NCI-H2029 (cell line): ENCODE measurements around the gene MAGI2.

Source experiments
- DNase-seq: peaks from one replicate; lab custom pipeline; 2025; lab: John Stamatoyannopoulos, UW

Gene MAGI2

GRCh38 chr7:78487464-78487863 is 966.0 kb downstream of the MAGI2 start:
- peak; percentile 25 for DNase-seq

DNA sequence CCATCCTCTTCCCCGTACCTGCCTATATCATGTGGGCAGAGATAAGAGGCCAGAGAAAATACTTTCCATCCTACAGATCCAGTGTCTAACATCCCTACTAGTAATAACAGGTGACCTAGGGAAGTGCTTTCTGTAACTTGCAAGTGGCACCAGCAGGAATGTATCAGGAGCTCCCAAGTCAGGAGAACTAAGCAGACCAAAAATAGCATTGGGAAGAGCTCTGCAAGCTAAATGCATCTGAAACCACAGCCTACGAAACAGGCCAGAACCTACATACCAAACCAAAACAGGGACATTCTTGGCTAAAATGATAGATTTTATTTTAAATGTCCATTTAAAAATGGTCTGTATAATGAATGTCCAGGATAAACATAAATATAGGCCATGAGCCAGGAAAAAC is 974.1 kb downstream of the MAGI2 start:
- no peak for DNase-seq

DNA sequence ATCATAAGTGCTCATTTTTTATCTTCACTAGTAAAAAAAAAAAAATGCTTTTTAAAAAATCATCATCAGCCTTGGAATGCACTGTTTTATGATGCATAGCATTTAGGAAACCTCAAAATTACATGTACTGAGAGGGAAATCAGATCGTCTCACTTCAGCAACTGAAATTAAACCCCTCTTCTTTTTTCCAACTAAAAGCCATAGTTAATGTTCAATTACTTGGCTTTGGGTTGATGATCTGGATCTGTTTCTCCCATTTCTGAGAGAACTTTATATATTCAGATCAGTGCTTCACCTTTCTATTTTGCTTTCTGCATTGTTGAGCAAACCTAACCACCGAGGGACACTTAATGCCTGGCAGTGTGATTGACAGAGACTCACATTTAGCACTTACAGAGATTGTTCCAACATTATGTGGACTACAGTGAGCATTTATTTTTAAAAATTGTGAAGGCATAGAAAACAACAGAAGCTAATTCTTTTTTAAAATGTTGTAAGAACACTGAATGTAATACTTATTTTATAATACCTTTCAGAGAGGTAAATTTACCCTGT is 976.5 kb downstream of the MAGI2 start:
- DNase-seq, result no peak

GRCh38 chr7:78473571-78474301 is 979.7 kb downstream of the MAGI2 start:
- DNase-seq, result no peak

- DNase-seq, result no peak
Measured at GRCh38 chr7:78473021-78473420, 980.4 kb downstream of the MAGI2 start.

DNA sequence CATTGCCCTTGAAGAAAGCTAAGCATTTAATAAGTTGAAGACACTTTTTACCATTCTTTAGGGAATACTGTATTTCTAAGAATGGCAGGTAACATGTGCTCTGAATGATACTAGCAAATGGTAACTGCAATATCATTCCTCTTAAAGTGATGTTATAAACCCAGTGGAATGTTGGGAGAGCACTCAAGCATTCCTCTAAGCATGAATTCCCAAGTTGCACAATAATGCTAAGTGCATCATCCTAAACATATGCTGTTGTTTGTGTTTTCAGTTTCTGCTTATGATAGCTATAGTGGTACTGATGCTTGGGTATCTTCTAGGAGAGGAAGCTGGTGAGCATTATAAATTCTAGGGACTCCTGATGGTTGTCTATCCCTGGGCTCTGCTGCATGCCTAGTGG is 980.9 kb downstream of the MAGI2 start:
- DNase-seq, result no peak

- no peak for DNase-seq
Measured at GRCh38 chr7:78465894-78466293, 987.6 kb downstream of the MAGI2 start.

DNA sequence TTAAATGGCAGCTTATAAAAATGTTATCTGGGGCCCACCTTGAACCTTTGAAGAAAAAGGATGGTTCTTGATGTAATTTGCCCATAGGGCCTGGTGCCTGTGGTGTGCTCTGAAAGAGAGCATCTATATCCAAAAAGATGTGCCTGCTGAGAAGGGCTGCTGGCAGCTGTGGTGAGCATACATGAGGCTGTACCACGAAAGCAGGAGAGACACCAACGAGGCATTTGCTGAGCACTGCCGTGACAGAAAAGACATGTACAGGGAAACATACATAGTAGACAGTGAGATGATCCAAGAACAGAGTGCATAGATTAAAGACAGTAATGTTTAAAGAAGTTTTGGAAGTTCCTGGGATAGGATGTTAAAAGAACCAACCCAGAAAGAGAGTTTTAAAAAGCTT is 990.4 kb downstream of the MAGI2 start:
- no peak for DNase-seq

DNA sequence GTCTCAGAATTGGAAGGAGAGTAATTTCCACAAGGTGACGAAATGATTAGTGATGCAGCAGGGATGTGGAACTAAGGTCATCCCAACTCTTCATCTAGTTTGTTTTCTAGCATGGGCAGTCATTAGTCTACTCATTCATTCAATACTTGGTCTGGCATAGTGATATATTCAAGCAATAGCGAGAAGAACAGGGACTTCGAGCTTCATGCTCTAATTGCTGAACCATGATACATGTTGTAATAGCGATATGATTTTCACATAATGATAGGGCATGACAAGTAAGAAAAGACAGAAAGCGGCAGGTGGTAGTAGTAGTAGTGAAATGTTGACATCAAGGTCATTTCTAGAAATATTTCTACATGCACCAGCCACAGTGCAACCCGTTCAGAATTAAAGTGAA is 1002.8 kb downstream of the MAGI2 start:
- no peak for DNase-seq

- no peak for DNase-seq
Measured at GRCh38 chr7:78448911-78449310, 1004.6 kb downstream of the MAGI2 start.

DNA sequence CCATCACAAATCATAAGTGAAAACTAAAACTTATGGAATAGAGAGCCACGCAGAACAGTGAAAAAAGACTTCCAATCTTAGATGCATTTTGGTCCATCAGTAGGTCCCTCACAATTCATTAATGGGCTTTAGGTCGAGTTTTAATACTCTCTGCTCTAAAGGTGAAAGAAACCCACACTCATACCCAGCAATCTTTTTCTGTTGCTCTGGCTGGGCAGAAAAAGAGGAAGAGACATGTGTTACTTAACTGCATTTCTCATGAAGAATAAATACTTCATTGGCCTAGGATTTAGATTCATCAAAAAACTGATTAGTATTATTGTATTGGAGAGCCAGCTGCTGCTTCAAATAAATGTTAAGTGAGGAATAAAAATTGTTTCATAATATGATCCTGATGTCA is 1009.2 kb downstream of the MAGI2 start:
- DNase-seq, result no peak

- DNase-seq, result no peak
Measured at GRCh38 chr7:78443811-78444210, 1009.7 kb downstream of the MAGI2 start.

- DNase-seq, result no peak
Measured at GRCh38 chr7:78441737-78442136, 1011.7 kb downstream of the MAGI2 start.

- no peak for DNase-seq
Measured at GRCh38 chr7:78438433-78438832, 1015.0 kb downstream of the MAGI2 start.

GRCh38 chr7:78437118-78437517 is 1016.3 kb downstream of the MAGI2 start:
- no peak for DNase-seq

- no peak for DNase-seq
Measured at GRCh38 chr7:78435355-78435754, 1018.1 kb downstream of the MAGI2 start.

- no peak for DNase-seq
Measured at GRCh38 chr7:78434281-78434680, 1019.2 kb downstream of the MAGI2 start.

- no peak for DNase-seq
Measured at GRCh38 chr7:78433421-78433820, 1020.0 kb downstream of the MAGI2 start.

- DNase-seq, result no peak
Measured at GRCh38 chr7:78429878-78430277, 1023.6 kb downstream of the MAGI2 start.

GRCh38 chr7:78427209-78427608 is 1026.3 kb downstream of the MAGI2 start:
- no peak for DNase-seq

- DNase-seq, result no peak
Measured at GRCh38 chr7:78420001-78420400, 1033.5 kb downstream of the MAGI2 start.

GRCh38 chr7:78417180-78417853 is 1036.2 kb downstream of the MAGI2 start:
- DNase-seq, result no peak

DNA sequence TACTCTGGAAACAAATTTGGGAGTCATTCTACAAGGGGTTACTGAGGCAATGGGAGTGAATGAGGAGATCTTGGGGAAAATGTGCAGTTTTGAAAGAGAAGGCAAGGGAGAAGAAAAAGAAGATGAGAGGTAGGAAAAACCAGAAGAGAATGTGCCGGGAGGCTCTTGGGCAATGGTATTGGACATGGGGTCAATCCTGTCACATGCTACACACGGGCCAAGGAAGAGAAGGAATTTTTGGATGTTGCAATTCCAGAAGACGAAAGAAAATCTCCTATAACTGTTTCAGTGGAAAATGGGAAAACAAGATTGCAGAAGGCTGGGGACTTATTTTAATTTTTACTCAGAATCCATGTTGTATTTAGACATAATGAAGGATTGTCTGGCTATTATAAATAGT is 1039.9 kb downstream of the MAGI2 start:
- no peak for DNase-seq
